NCI-H2029 treated with DMSO at 0.1 percent for 48 hours (cell line): ENCODE measurements around the gene TP53INP2.
"Not testable (repeated sequence)": the region's sequence is repeated elsewhere in the genome, so short reads cannot be mapped to it uniquely, and the experiment has no call there.

Experiments
- DNase-seq: peaks from one replicate; lab custom pipeline; 2025; lab: John Stamatoyannopoulos, UW

TP53INP2 gene

DNA sequence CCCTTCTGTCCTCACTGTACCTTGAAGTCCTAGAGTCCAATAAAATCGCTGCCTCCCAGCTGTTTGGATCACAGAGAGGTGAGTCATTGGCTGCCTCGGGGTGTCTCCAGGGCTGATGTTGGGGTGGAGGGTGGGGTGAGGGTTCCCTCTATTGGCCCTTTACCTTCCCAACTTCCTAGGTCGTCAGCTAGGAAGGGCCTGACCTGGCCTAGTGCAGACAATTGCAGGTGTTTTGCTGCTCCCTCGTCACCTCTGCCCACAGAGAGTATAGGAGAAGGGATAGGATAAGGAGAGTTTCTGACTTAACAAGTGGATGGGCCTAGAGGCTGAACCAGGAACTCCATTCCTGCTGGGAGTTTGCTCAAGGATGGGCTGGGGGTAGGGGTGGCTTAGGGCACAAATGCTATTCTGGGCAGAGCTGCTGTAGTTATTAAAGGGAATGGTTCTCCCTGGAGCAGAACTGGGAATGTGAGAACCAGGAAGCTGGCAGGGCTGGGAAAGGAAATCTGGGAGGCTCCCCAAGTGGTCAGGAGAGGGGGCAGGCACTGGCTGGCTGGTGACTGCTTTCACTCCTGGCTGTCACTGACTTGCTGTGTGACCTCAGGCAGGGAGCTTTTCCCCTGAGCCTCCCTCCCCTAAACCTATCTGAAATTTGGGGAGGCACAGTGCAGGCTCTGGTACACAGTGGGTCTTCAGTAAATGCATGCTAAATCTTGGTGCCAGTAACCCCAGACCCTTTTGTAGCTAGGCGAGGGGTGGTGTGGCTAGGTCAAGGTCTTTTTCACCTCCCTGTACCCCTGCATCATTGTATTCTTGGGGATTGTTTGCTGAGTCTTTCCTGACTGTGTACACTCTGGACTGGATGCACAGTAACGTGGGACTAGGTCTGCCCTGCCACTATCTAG lies 1.5 kb downstream of the TP53INP2 start:
- DNase-seq = no peak

DNA sequence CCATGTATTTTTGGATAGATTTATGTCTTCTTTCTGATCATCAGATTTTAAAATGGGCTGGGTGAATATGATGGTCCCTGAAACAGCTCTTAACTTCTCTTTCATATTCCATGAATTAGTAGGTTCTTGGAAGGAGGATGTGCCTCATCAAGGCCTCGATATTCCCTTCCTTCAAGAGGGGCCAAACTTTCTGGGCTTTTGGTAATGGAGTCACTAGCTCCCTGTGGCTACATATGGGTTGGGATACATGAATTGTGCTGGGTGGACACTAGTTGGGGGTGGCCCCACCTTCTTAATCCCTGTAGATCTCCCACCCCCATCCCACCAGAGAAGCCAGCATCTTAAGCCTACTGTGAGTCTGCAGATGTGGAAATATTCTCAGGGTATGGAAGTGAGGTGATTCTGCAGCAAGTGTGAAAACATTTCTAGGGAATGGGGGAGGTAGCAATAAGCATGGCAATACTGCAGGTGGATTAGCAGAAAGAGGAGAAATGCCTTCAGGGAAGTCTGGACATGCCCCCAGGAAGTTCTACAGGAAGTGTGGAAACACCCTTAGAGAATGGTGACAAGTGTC lies 2.2 kb downstream of the TP53INP2 start:
- no peak for DNase-seq

DNA sequence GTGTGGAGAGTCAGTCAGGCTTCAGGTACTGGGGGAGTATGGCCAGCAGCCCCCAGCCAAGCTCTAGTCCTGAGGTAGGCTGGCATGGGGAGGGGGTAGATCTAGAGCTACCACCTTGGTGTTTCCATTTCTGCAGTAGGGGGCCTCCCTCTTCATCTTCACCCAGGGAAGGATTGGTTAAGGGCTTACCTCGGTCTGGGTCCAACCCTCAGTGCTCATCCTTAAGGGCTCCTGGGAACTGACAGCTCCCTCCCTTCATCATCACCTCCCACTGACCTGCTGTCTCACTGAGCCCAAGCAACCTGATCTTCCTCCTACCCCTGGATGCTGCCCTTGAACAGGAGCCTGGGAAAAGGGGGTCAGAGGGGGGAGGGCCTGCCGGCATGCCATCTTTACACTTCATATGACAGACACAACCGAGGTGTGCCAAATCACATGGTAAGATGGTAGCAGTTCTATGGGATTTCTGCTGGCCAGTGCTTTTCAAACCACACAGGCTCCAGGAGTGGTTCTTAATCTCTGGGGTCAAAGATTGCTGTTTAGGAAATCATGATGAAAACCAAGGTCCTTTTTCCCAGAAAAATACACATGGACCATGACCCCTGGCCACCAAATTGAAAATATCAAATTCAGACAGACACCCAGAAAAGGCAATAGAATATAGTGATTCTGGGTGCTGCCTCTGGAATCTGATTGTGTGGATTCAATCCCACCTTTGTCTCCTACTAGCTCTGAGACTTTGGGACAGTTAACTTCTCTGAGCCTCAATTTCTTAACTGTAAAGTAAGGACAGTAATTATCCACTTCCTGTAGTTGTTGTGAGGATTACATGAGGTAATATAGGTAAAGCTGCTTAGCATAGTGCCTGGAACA lies 3.0 kb downstream of the TP53INP2 start:
- DNase-seq = no peak

DNA sequence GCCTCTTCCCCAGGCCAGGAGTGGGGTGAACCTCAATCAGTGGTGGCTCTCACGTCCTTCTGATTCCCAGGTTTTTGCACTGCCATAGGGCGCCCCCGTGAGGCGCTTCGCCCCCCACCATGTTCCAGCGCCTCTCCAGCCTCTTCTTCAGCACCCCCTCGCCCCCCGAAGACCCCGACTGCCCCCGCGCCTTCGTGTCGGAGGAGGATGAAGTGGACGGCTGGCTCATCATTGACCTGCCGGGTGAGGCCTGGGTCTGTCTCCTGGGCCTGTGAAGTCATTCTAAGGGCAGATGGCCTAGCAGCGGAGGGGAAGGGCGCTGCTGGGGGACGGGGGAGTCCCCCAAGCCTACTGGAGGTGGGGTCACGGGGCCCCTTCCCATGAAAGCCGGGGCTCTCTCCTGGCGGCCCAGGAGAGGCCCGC lies 4.5 kb downstream of the TP53INP2 start:
- no peak for DNase-seq

DNA sequence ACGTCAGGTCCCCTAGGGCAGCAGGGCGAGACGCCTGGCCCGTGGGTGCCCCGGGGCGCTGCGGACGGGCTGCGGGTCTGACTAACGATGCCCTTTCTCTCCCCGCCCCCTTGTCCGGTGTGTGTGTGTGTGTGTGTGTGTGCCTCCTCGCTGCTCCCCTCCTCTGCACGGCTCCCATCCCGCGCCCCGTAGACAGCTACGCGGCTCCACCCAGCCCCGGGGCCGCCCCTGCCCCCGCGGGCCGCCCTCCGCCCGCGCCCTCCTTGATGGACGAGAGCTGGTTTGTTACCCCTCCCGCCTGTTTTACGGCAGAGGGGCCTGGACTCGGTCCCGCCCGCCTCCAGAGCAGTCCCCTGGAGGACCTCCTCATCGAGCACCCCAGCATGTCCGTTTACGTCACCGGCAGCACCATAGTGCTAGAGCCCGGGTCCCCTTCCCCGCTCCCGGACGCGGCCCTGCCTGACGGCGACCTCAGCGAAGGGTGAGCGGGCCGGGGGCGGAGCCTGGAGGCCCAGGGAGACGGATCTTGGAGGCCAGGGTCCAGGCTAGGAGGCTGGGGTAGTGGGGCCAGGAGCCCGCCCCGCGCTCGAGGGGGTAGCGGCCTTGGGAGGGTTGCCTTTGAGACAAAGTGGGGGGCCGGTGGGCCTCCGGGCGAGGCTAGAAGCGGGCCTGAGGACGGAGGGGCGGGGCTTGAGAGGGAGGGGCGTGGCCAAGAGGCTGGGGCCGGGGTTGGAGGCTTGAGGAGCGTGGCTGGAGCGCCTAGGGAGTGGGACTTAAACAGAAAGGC lies 5.1 kb downstream of the TP53INP2 start:
- no peak for DNase-seq

DNA sequence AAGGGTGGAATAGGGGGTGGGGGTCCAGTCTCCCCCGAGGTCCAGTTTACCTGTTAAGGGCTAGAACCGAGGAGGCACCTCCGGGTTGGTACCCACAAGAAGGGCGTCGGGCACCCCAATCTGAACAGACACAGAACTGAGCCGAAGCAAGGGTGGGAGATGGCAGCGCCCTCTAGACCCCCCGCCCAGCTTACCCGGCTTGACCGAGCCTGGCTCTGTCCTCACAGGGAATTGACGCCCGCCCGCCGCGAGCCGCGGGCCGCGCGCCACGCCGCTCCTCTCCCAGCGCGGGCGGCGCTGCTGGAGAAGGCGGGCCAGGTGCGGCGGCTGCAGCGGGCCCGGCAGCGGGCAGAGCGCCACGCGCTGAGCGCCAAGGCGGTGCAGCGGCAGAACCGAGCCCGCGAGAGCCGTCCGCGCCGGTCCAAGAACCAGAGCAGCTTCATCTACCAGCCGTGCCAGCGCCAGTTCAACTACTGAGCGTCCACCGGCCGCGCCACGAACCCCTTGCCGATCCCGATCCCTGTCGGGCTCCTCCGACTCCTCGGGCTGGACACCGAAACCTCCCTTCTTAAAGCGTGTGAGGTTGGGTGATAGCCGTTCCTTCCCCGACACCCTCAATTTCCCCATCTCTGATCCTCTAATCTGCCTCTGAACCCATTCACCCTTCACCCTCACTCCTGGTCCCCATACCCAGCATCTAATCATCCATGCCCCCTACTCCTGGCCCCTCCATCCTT lies 5.9 kb downstream of the TP53INP2 start:
- DNase-seq = peak; percentile 36

DNA sequence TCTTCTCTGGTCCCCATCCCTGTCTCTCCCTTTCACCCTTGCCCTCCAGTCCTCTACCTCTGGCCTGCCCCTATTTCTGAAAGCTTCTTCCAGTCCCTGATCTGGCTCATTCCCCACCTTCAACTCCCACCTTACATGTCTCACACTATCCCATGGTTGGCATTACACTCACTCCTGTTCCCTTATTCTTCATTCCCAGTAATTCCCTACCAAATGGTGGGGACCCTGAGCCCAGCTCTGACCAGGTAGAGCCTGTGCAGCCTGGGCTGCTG lies 6.4 kb downstream of the TP53INP2 start:
- DNase-seq = no peak

DNA sequence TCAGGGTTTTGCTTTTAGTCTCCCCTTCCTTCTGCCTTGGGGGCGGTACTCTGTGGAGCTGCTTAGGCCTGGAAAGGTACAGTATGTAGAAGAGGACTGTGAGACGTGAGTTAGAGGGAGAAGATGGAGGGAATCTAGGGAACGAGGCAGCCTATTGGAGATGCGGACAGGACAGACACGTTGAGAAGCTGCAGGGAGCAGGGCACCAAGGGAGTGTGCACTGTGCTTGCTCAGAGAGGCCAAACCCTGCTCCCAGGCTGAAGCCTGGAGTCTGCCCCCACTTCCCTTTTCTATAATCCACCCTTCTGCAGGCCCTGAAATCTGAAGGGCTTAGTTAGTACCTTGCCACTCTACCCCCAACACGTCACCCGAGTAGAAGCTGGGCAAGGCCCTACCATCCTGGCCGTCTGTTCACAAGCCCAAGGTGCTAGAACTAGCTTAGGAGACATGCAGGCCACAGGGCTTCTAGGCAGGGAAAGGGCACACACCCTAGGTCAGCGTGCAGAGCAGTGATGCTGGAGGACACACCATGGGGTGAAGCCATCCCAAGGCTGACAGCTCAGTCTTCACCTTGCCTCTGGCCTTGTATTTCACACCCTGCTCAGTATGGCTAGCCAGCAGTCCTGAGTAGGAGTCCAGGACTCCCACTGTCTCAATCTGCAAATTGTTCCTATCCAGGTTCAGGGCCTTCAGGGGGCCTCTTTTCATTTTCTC lies 6.9 kb downstream of the TP53INP2 start:
- no peak for DNase-seq

DNA sequence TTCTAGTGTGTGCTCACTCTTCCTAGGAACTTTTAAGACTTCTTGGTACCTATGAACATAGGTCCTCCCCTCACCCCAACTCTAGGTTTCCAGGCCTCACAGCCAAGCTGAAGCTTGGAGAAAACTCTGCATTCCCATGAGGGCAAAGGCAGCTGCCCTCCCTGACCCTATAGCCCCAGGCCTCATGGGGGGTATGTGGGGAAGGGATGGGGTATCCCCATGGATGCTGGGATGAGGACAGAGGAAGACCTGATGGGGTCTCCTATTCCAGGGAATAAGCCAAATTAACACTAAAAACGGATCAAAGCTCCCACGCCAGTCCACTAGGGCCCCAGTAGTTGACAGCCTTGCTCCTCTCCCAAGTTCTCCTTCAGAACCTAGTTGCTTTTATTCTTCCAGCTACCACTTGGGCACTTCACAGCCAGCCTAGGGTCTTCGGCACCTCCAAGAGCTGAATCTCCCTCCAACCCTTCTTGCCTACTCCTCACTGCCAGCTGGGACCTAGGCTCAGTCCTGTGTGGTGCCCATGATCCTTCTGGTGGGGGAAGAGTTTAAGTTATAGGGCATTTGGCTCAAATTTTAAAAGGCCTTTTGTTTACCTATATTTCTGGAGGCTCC lies 7.8 kb downstream of the TP53INP2 start:
- DNase-seq = no peak

DNA sequence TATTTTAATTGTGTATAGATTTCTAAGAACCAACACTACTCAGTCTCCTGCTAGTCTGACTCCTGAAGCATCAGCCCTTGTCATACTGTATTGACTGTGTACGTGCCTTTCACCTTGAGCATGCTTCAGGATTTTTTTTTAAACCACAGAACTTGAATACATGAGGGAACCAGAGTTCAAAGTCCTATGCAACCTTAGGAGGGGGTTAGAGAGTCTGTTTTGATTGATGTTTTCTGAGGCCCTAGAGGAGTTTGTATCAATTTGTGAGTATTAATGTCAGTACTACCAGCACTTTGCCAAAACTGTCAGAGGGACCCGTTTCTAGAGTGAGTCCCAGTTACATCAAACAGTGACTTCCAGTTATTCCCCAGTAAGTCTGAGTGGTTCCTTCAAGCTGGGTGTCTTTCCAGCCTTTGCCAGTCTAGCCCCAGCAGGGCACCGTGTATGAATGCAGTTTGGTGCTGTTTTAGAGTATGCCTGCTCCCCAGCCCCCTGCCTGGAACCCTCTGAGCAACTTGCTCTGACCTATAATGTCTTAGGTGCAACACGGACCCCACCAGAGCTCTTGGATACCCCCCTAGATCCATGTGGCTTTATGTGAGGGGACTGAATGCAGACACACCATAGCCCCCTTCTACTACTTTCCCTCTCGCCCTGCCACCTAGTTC lies 8.5 kb downstream of the TP53INP2 start:
- no peak for DNase-seq

DNA sequence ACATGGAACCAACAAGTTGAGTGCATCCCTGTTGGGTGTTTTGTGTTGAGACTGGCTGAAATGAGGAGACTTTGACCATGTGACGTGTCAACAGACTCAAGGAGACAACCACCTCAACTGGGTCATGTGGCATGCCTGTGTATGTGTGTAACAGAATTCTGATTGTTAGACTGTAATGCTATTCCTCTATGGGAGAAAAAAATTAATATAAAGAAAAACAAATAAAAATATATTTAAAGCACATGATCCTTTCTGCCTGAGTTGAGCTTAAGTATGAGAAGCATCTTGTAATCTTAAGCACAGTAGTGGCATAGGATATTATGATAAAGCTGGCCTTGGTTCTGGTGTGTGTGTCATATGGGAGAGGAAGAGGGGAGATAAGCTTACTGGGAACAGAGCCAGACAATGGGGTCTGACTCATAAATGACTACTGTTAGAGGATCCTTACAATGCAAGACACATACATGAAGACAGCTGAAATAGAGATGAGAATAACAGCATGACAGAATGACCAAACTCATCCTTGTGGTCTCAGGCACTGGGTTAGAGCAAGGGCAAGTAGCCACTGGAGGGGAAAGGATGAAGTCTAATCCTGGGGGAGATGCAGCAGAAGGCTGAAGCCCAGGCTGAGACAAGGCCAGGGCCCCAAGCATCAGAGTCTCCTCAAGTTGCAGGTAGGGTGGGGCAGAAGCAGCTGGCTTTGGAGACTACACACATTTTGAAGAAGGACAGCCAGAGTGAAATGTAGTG lies 9.2 kb downstream of the TP53INP2 start:
- no peak for DNase-seq

DNA sequence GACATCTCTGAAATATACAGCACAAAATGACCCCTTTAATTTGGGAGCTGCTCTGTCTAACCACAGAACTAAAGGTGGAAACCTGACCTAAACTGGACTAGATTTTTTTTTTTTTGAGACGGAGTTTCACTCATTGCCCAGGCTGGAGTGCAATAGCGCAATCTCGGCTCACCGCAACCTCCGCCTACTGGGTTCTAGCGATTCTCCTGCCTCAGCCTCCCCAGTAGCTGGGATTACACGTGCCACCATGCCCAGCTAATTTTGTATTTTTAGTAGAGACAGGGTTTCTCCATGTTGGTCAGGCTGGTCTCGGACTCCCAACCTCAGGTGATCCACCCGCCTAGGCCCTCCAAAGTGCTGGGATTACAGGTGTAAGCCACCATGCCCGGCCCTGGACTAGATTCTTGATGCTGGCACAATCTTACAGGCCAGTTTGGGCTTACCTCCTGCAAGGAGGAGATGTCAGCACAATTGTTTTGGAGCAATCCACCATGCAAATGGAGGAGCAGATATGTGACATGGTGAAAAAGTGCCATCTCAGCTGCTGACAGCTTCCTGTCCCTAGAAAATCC lies 9.9 kb downstream of the TP53INP2 start:
- DNase-seq = not testable (repeated sequence)

DNA sequence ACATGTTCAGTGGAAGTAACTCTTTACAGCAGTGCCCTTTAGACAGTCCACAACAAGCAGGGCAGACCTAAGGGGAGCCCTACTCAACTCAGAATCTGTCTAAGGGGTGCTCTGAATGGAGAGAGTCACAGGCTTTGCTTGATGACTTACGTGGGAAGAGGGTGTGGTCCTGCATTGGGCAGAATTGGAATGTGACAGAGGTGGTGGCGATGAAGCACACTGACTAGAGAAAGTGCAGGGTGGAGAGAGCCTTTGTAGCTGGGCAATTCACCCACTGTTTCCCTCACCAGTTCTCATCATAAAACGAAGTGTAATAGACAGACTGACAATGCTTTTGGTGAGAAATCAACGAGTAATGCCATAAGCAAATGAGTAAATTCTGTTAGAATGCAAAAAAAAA lies 11.2 kb downstream of the TP53INP2 start:
- no peak for DNase-seq

DNA sequence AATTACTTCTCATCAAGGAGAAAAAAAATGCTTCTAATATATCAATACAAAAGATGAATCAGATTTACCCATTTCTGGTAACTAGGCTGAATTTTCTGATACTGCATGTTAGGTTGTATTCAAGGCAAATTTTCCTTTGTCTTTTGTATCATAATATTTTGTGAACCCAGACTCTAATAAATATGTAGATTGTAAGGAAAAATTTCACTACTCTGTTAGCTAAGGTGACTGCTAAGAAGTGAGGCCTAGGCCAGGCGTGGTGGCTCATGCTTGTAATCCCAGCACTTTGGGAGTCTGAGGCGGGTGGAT lies 12.7 kb downstream of the TP53INP2 start:
- DNase-seq = no peak

DNA sequence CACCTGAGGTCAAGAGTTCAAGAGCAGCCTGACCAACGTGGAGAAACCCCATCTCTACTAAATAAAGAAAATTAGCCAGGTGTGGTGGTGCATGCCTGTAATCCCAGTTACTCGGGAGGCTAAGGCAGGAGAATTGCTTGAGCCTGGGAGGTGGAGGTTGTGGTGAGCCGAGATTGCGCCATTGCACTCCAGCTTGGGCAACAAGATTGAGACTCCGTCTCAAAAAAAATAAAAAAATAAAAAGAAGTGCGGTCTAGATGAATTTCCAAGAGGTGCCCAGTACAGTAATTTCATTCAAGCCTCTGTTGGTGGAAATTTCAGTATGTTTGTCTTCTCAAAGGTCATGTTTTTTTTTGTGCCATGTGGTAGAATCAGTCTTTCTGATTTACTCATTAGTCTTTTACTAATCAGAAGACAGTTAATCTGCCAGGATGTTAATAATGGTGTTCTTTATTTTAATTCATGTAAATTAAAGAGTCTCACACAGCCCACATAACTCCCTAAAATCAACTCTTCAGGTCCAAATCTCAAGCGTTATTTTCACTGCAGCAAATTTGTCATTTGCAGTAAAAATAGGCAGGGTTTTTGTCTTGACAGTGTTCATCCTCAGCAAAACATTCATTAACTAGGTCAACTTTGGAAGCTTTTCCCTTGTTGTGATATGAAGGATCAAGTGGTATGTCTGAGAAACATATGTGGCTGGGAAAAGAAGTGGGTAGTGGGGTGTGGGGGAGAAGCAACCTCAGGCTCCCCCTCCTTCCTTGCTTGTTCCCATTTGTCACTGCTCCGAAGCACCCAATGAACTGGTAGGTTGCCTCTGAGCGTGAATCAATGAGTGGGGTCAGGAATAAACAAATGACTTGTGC lies 13.3 kb downstream of the TP53INP2 start:
- DNase-seq = no peak

DNA sequence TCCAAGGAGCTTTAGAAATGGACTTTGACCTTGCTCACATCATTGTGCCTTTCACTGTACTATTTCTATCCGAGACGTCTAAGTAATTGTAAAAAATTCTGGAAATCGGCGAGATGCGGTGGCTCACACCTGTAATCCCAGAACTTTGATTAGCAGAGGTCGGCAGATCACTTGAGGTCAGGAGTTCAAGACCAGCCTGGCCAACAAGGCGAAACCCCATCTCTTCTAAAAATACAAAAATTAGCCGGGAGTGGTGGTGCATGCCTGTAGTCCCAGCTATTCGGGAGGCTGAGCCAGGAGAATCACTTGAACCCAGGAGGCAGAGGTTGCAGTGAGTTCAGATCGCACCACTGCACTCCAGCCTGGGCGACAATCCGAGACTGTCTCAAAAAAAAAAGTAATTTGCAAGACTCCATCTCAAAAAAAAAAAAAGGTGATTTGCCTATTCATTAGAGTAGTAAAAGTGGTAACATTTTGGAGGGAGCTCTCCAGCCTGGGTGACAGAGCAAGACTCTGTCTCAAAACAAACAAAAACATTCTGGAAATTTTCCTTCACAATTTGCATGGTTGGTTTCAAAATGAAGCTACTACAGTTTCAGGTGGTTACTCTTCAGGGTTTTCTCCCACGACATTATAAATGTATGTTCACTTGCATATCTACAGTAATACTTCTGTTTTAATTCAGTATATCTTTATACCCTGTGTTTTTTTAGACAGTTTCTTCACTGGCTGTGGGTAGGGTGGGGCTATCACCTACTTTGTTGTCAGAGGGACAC lies 15.3 kb downstream of the TP53INP2 start:
- not testable (repeated sequence) for DNase-seq

DNA sequence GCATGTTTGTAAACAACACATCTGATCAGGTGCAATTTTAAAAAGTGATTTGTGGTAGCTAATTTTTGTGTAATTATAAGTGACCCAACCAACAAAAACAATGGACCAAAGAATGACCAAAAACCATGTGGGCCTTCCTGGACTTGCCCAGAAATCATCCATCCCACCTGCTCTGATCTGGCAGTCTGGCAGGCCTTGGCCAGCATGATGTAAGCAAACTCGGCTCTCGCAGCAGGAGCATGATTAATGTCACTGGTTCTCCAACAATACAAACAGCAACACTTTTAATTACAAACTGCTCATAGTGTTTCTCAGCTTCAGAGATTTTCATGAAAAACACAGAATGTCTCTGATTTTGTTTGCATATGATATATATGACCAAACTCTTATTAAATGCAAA lies 16.1 kb downstream of the TP53INP2 start:
- DNase-seq = no peak
